GM23338 (cell line): Measurements from ENCODE around the gene DDX4.
A peak's percentile ranks its signal among the peaks of the same experiment; 100 is the strongest.

Experiments used
- CTCF ChIP-seq, 2 experiments: fragments of 200-600 bp in 1 of 2; sonication (generic) in 1 of 2; conservative IDR thresholded peaks; 2 replicates each; pipeline versions ENCODE4 v1.5.1 to v1.6.1; 2016 to 2017; ENCODE audit warnings: antibody characterized with exemption in 2 of 2, low read depth in 2 of 2, mild to moderate bottlenecking in 2 of 2, moderate library complexity in 1 of 2
- ETS1 ChIP-seq: IDR thresholded peaks from 2 replicates; pipeline ENCODE4 v1.6.1; 2016; ENCODE audit warnings: antibody characterized with exemption
- EZH2 ChIP-seq: fragments of 200-600 bp; sonication (generic); IDR thresholded peaks from one replicate; pipeline ENCODE4 v1.8.0; 2017; ENCODE audit warnings: antibody characterized with exemption, mild to moderate bottlenecking, low read depth; ENCODE audit not compliant: unreplicated experiment
- EZH2phosphoT487 ChIP-seq: fragments of 200-600 bp; sonication (generic); IDR thresholded peaks from one replicate; pipeline ENCODE4 v1.8.1; 2018; ENCODE audit warnings: antibody characterized with exemption; ENCODE audit not compliant: unreplicated experiment
- POLR2AphosphoS5 ChIP-seq: IDR thresholded peaks from 2 replicates; pipeline ENCODE4 v1.6.1; 2016; ENCODE audit warnings: antibody characterized with exemption, low read depth
- REST ChIP-seq: IDR thresholded peaks from one replicate; pipeline ENCODE4 v1.6.1; 2018; ENCODE audit warnings: antibody characterized with exemption; ENCODE audit not compliant: unreplicated experiment
- ZNF114 ChIP-seq: fragments of 250-450 bp; sonication (Bioruptor Pico); IDR thresholded peaks from 2 replicates; pipeline ENCODE4 v1.5.0; 2020; ENCODE audit warnings: mild to moderate bottlenecking, moderate library complexity
- ZNF331 ChIP-seq: fragments of 250-450 bp; sonication (Bioruptor Pico); IDR thresholded peaks from 2 replicates; pipeline ENCODE4 v1.5.0; 2020; ENCODE audit warnings: low read depth, mild to moderate bottlenecking, moderate library complexity

- TF ChIP-seq CTCF (conservative IDR thresholded peaks at IDR 0.05; ENCODE audit: low read depth in 2 of 2) = peak; percentile 49 to 95; a peak in 3 of 4 replicates
- TF ChIP-seq ZNF114 (CRISPR knock-in tag) = no peak
- no peak for TF ChIP-seq ZNF331 (CRISPR knock-in tag)
- no peak for TF ChIP-seq REST
- no peak for TF ChIP-seq ETS1
- TF ChIP-seq EZH2 = no peak
- no peak for TF ChIP-seq EZH2phosphoT487
- TF ChIP-seq POLR2AphosphoS5 = no peak
Measured at GRCh38 chr5:55691265-55692105, 46.4 kb upstream of the DDX4 start.
